T-helper 1 cell treated with Interleukin-12 subunit alpha and Interleukin-12 subunit beta and Interleukin-4 antibody, amounts not matched to agents 30 μg/mL and 1 μg/mL, for 36 hours (primary cell): ENCODE results near the gene SPEM3.

Source experiments
- H3K27ac Mint-ChIP-seq: one replicate; pipeline ENCODE4 v1.8.0; 2021; ENCODE audit warnings: mild to moderate bottlenecking, mixed read lengths
- H3K27me3 Mint-ChIP-seq: one replicate; pipeline ENCODE4 v1.8.0; 2021; ENCODE audit warnings: low read depth, mixed read lengths
- H3K36me3 Mint-ChIP-seq: one replicate; pipeline ENCODE4 v1.8.0; 2021; ENCODE audit warnings: low read depth, mixed read lengths
- H3K4me1 Mint-ChIP-seq: one replicate; pipeline ENCODE4 v1.8.0; 2021; ENCODE audit warnings: low read depth, mixed read lengths
- H3K4me3 Mint-ChIP-seq: one replicate; pipeline ENCODE4 v1.8.0; 2021; ENCODE audit warnings: mild to moderate bottlenecking, moderate library complexity, mixed read lengths
- H3K9me3 Mint-ChIP-seq: one replicate; pipeline ENCODE4 v1.8.0; 2021; ENCODE audit warnings: mixed read lengths

Gene SPEM3

GRCh38 chr17:7408252-7408727, 20.4 kb upstream of the SPEM3 start:
- Mint-ChIP-seq H3K4me1 (peaks cover 5% of the 10 kb centered on the region), H3K36me3 (peaks cover 2% of the 10 kb centered on the region), H3K27me3 (peaks cover 25% of the 10 kb centered on the region), H3K27ac (no peak overlapping the region), H3K9me3 (no peaks in the 10 kb centered on the region), H3K4me3 (no peak overlapping the region)

DNA sequence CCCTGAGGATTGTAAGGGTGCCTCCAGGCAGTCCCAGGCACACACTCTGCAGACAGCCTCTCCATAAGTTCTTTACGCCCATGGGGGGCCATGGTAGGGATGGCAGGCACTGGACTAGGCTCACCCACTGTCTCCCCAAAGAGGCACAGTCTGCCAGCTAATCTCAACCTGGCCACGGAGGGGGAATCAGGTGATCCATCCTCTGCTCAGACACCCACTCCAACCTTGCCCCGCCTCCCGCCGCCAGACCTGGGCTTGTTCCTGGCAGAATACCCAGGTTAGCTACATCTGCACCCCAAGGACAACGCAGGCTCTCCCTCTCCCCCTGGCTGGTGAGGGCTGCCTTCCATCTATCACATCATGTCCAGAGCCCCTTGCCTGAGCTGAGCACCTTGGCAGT, 19.8 kb upstream of the SPEM3 start:
- H3K27me3 Mint-ChIP-seq = peaks cover 25% of the 10 kb centered on the region

GRCh38 chr17:7409716-7410115, 18.9 kb upstream of the SPEM3 start:
- Mint-ChIP-seq H3K9me3 (no peaks in the 10 kb centered on the region), H3K27ac (no peak overlapping the region), H3K4me1 (peaks cover 3% of the 10 kb centered on the region), H3K4me3 (no peak overlapping the region), H3K27me3 (peaks cover 25% of the 10 kb centered on the region), H3K36me3 (peaks cover 2% of the 10 kb centered on the region)

More for the DNA sequence above, 19.8 kb upstream of the SPEM3 start:
- Mint-ChIP-seq H3K4me1 (peaks cover 3% of the 10 kb centered on the region), H3K4me3 (no peak overlapping the region), H3K9me3 (no peaks in the 10 kb centered on the region), H3K36me3 (peaks cover 2% of the 10 kb centered on the region), H3K27ac (no peak overlapping the region)

- peaks cover 20% of the 10 kb centered on the region for H3K27me3 Mint-ChIP-seq
- H3K4me3 Mint-ChIP-seq = no peak overlapping the region
Measured at GRCh38 chr17:7410634-7411426, 17.8 kb upstream of the SPEM3 start.

DNA sequence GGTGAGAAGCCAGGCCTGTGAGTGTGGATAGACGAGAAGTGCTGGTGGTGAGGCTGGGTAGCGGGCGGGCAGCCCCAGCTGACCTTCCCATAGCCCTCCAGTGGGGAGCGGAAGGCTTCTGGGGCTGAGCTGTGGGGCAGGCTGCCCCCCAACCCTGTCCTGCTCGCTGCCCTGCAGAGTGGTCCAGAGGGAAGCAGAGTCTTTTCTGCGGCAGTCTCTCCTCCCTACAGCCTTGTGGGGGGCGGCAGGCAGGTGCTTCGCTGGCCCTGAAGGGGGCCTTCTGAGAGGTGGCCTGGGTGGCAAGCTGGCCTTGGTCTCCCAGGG, 17.3 kb upstream of the SPEM3 start:
- no peak overlapping the region for H3K27ac Mint-ChIP-seq
- H3K36me3 Mint-ChIP-seq = no peaks in the 10 kb centered on the region
- H3K27me3 Mint-ChIP-seq = peaks cover 15% of the 10 kb centered on the region
- H3K4me3 Mint-ChIP-seq = no peak overlapping the region
- H3K9me3 Mint-ChIP-seq = no peaks in the 10 kb centered on the region
- no peaks in the 10 kb centered on the region for H3K4me1 Mint-ChIP-seq

More at GRCh38 chr17:7410634-7411426, 17.8 kb upstream of the SPEM3 start:
- Mint-ChIP-seq H3K9me3 (no peaks in the 10 kb centered on the region), H3K27ac (no peak overlapping the region), H3K4me1 (peaks cover 2% of the 10 kb centered on the region), H3K36me3 (peaks cover 2% of the 10 kb centered on the region)

DNA sequence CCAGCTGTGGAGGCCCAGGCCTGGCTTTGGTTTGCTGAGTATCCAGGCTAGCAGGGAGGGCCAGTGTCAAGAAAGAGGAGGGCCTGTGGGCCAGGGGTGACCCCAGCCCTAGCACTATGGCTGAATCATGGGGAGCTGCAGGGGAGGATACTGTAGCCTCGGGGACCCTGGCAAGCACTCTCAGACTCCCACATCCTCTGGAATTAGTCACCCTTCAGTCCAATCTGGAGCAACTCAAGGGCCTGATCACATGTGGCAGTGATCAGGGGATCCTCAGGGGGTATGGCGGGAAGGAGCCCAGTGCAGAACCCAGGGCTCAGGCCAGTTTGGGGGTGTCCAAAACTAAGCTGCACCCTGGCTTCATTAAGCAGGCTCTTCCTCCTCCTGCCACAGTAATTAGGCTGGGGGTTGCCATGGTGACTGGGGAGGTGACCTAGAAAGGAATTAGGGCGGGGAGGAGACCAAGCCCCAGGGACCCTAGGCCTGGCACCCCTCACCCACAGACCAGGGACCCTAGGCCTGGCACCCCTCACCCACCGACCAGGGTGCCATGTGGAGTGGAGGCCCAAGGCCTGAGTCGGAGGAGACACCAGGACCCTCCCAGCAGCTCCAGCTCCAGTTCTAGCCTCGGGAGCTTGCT, 15.2 kb upstream of the SPEM3 start:
- H3K4me1 Mint-ChIP-seq = no peaks in the 10 kb centered on the region
- H3K9me3 Mint-ChIP-seq = no peaks in the 10 kb centered on the region
- no peak overlapping the region for H3K4me3 Mint-ChIP-seq
- no peaks in the 10 kb centered on the region for H3K36me3 Mint-ChIP-seq
- H3K27ac Mint-ChIP-seq = no peak overlapping the region
- peaks cover 5% of the 10 kb centered on the region for H3K27me3 Mint-ChIP-seq

GRCh38 chr17:7414837-7415236, 13.8 kb upstream of the SPEM3 start:
- Mint-ChIP-seq H3K27me3 (no peaks in the 10 kb centered on the region), H3K27ac (no peak overlapping the region), H3K4me3 (no peak overlapping the region), H3K4me1 (no peaks in the 10 kb centered on the region), H3K9me3 (no peaks in the 10 kb centered on the region), H3K36me3 (no peaks in the 10 kb centered on the region)

- H3K4me1 Mint-ChIP-seq = no peaks in the 10 kb centered on the region
- H3K4me3 Mint-ChIP-seq = no peak overlapping the region
- no peaks in the 10 kb centered on the region for H3K9me3 Mint-ChIP-seq
- no peaks in the 10 kb centered on the region for H3K27me3 Mint-ChIP-seq
- no peaks in the 10 kb centered on the region for H3K36me3 Mint-ChIP-seq
- H3K27ac Mint-ChIP-seq = no peak overlapping the region
Measured at GRCh38 chr17:7415784-7416183, 12.9 kb upstream of the SPEM3 start.

DNA sequence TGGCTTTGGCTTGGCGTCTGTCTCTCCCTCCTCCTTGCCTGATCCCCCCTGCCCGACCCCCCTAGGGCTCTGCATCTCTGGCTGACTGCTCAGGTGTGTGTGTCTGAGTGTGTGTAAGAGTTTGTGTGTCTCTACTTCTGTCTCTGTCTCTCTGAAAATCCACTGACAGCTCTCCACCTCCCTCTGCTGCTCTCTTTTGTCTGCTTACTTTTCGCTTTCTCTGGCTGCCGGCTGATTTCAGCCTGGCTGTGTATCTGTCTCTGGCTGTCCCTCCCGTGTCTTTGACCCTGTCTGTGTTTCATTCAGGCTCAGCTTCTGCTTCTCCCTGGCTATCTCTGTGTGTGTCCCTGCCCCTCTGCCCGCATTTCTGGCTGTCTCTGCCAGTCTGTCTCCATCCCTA, 12.3 kb upstream of the SPEM3 start:
- no peaks in the 10 kb centered on the region for H3K27me3 Mint-ChIP-seq
- no peaks in the 10 kb centered on the region for H3K36me3 Mint-ChIP-seq
- H3K4me1 Mint-ChIP-seq = no peaks in the 10 kb centered on the region
- no peak overlapping the region for H3K4me3 Mint-ChIP-seq
- H3K27ac Mint-ChIP-seq = no peak overlapping the region
- no peaks in the 10 kb centered on the region for H3K9me3 Mint-ChIP-seq

DNA sequence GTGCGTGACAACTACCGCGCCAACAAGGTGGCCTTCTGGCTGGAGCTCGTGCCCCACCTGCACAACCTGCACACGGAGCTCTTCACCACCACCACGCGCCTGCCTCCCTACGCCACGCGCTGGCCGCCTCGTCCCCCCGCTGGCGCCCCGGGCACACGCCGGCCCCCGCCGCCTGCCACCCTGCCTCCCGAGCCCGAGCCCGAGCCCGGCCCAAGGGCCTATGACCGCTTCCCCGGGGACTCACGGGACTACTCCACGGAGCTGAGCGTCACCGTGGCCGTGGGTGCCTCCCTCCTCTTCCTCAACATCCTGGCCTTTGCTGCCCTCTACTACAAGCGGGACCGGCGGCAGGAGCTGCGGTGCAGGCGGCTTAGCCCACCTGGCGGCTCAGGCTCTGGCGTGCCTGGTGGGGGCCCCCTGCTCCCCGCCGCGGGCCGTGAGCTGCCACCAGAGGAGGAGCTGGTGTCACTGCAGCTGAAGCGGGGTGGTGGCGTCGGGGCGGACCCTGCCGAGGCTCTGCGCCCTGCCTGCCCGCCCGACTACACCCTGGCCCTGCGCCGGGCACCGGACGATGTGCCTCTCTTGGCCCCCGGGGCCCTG, 11.5 kb upstream of the SPEM3 start:
- H3K27ac Mint-ChIP-seq = no peak overlapping the region
- no peaks in the 10 kb centered on the region for H3K9me3 Mint-ChIP-seq
- no peaks in the 10 kb centered on the region for H3K4me1 Mint-ChIP-seq
- no peaks in the 10 kb centered on the region for H3K36me3 Mint-ChIP-seq
- no peaks in the 10 kb centered on the region for H3K27me3 Mint-ChIP-seq
- H3K4me3 Mint-ChIP-seq = no peak overlapping the region

- Mint-ChIP-seq H3K4me1 (no peaks in the 10 kb centered on the region), H3K9me3 (no peaks in the 10 kb centered on the region), H3K36me3 (no peaks in the 10 kb centered on the region), H3K27me3 (no peaks in the 10 kb centered on the region), H3K27ac (no peak overlapping the region), H3K4me3 (no peak overlapping the region)
Measured at GRCh38 chr17:7418472-7419152, 10.0 kb upstream of the SPEM3 start.

- Mint-ChIP-seq H3K36me3 (no peaks in the 10 kb centered on the region), H3K27me3 (no peaks in the 10 kb centered on the region), H3K4me3 (no peak within 1 kb of the TSS), H3K27ac (no peak within 1 kb of the TSS), H3K4me1 (no peaks in the 10 kb centered on the region), H3K9me3 (no peaks in the 10 kb centered on the region)
Measured at GRCh38 chr17:7419819-7420610, 8.6 kb upstream of the SPEM3 start, which contains the start of gene SPEM1. TSS of gene SPEM1 (plus strand) at chr17:7420324. CDS start at chr17:7420385, 61 bp downstream.

GRCh38 chr17:7421186-7421585, 7.5 kb upstream of the SPEM3 start:
- Mint-ChIP-seq H3K4me1 (no peaks in the 10 kb centered on the region), H3K27me3 (no peaks in the 10 kb centered on the region), H3K4me3 (no peak overlapping the region), H3K36me3 (no peaks in the 10 kb centered on the region), H3K9me3 (no peaks in the 10 kb centered on the region), H3K27ac (no peak overlapping the region)

GRCh38 chr17:7423679-7424078, 5.0 kb upstream of the SPEM3 start:
- no peak overlapping the region for H3K27ac Mint-ChIP-seq
- no peaks in the 10 kb centered on the region for H3K9me3 Mint-ChIP-seq
- no peak overlapping the region for H3K4me3 Mint-ChIP-seq
- no peaks in the 10 kb centered on the region for H3K27me3 Mint-ChIP-seq
- no peaks in the 10 kb centered on the region for H3K36me3 Mint-ChIP-seq
- H3K4me1 Mint-ChIP-seq = no peaks in the 10 kb centered on the region
